GM12878 (cell line): Measurements from ENCODE around the gene CCDC80. TPM values are rescaled to one million over a fixed set of nuclear protein-coding genes. Genes with fewer than 3 reads are reported as not detected.

Experiments used
- ATAC-seq: fragments of 200-7000 bp; cut with Tn5 transposase; 3 replicates; pipeline ENCODE4 v1.9.1; 2020; ENCODE audit warnings: mild to moderate bottlenecking, moderate library complexity
- BruUV-seq: library from RNA; stranded (reverse); fragments of 400-500 nt; replicated peaks from 2 replicates; lab custom pipeline; 2021; lab: Mats Ljungman, UMichigan
- CTCF ChIA-PET: fragments of 300-600 bp; sonication (Branson Sonifier 250); formaldehyde crosslinking; extraction: SDS; loops from one replicate; lab custom pipeline; 2021; ENCODE audit warnings: inconsistent platforms; lab: Yijun Ruan, JAX
- POLR2A ChIA-PET: fragments of 350-600 bp; formaldehyde crosslinking; extraction: SDS; loops from one replicate; lab custom pipeline; 2021; ENCODE audit warnings: inconsistent platforms; lab: Charles Lee
- RAD21 ChIA-PET: fragments of 300-600 bp; sonication (Branson Sonifier 250); formaldehyde crosslinking; loops from one replicate; lab custom pipeline; 2023; ENCODE audit warnings: antibody characterized with exemption; ENCODE audit not compliant: unreplicated experiment; lab: Charles Lee
- SMC1A ChIA-PET: fragments of 300-600 bp; sonication (Branson Sonifier 250); formaldehyde crosslinking; loops from one replicate; lab custom pipeline; 2023; ENCODE audit not compliant: unreplicated experiment, uncharacterized antibody; lab: Charles Lee
- DNase-seq: peaks from one replicate; pipeline ENCODE4 v3.0.0-alpha.2; 2011; ENCODE audit warnings: low read depth, low spot score
- FAIRE-seq: peaks from 3 replicates; lab custom pipeline; 2011; peaks lifted over from hg19 to GRCh38; lab: Jason Lieb, UNC
- H2AFZ ChIP-seq: 2 replicates; pipeline ENCODE4 v1.6.0; 2011; ENCODE audit warnings: low read depth, low read length, control low read depth; ENCODE audit not compliant: control insufficient read depth
- H3K27ac ChIP-seq: 2 replicates; pipeline ENCODE4 v1.5.1; 2011; ENCODE audit warnings: control low read depth; ENCODE audit not compliant: control insufficient read depth, insufficient read depth
- H3K27me3 ChIP-seq, 2 experiments: replicated peaks in 1 of 2; 2 replicates each; pipeline versions ENCODE4 v1.6.0 to v1.6.1; 2011; ENCODE audit warnings: low read length in 1 of 2; ENCODE audit not compliant: control insufficient read depth in 2 of 2, insufficient read depth in 2 of 2
- H3K36me3 ChIP-seq, 2 experiments: 2 replicates each; pipeline ENCODE4 v1.5.1; 2011; ENCODE audit warnings: low read length in 1 of 2; ENCODE audit not compliant: control insufficient read depth in 2 of 2, insufficient read depth in 2 of 2
- H3K4me1 ChIP-seq: 2 replicates; pipeline ENCODE4 v1.6.1; 2011; ENCODE audit warnings: mild to moderate bottlenecking, low read length, moderate library complexity, mixed read lengths; ENCODE audit not compliant: control insufficient read depth, insufficient read depth
- H3K4me2 ChIP-seq: 2 replicates; pipeline ENCODE4 v1.6.0; 2011; ENCODE audit warnings: control low read depth; ENCODE audit not compliant: control insufficient read depth, insufficient read depth
- H3K4me3 ChIP-seq: fragments of 200-600 bp; sonication (generic); 2 replicates; pipeline ENCODE4 v1.5.1; 2016
- H3K79me2 ChIP-seq: 2 replicates; pipeline ENCODE4 v1.6.0; 2011; ENCODE audit warnings: low read length; ENCODE audit not compliant: control insufficient read depth, insufficient read depth
- H3K9ac ChIP-seq: 2 replicates; pipeline ENCODE4 v1.8.0; 2011; ENCODE audit warnings: low read length, control low read depth, mixed read lengths; ENCODE audit not compliant: control insufficient read depth, insufficient read depth
- H3K9me3 ChIP-seq: replicated peaks from 3 replicates; pipeline ENCODE4 v1.5.1; 2011; ENCODE audit warnings: mild to moderate bottlenecking, low read length; ENCODE audit not compliant: control insufficient read depth, insufficient read depth
- H4K20me1 ChIP-seq: 2 replicates; pipeline ENCODE4 v1.6.0; 2011; ENCODE audit not compliant: control insufficient read depth, insufficient read depth
- CEBPZ ChIP-seq: fragments of 150-350 bp; IDR thresholded peaks from 2 replicates; pipeline ENCODE4 v1.6.1; 2016; ENCODE audit warnings: low read depth, low read length
- E4F1 ChIP-seq: fragments of 450-650 bp; IDR thresholded peaks from 2 replicates; pipeline ENCODE4 v1.6.1; 2018; ENCODE audit warnings: borderline replicate concordance, mild to moderate bottlenecking; ENCODE audit not compliant: partially characterized antibody
- HDGF ChIP-seq: fragments of 450-650 bp; IDR thresholded peaks from 2 replicates; pipeline ENCODE4 v1.6.1; 2016; ENCODE audit warnings: antibody characterized with exemption
- MEF2B ChIP-seq: fragments of 450-650 bp; IDR thresholded peaks from 2 replicates; pipeline ENCODE4 v1.6.1; 2018; ENCODE audit warnings: mild to moderate bottlenecking, moderate library complexity; ENCODE audit not compliant: partially characterized antibody, poor library complexity, severe bottlenecking
- RELB ChIP-seq: fragments of 450-650 bp; IDR thresholded peaks from 2 replicates; pipeline ENCODE4 v1.6.1; 2017; ENCODE audit warnings: low read depth, mild to moderate bottlenecking, moderate library complexity
- REST ChIP-seq: IDR thresholded peaks from 2 replicates; pipeline ENCODE4 v1.6.1; 2012; ENCODE audit warnings: mild to moderate bottlenecking, low read depth, low read length
- SMAD5 ChIP-seq: IDR thresholded peaks from 2 replicates; pipeline ENCODE4 v1.6.1; 2016; ENCODE audit warnings: antibody characterized with exemption, low read depth
- ZBTB11 ChIP-seq: fragments of 450-650 bp; formaldehyde crosslinking; IDR thresholded peaks from 2 replicates; pipeline ENCODE4 v1.5.0; 2022; ENCODE audit warnings: mild to moderate bottlenecking, missing genetic modification characterization
- WGBS: methylation state at CpG from one replicate; pipeline ENCODE4 v1.1.6; 2016; ENCODE audit warnings: low lambda C conversion rate; ENCODE audit not compliant: insufficient replicate concordance, insufficient coverage; ENCODE audit errors: missing lambda C conversion rate; 5-methylcytosine and 5-hydroxymethylcytosine counted together
- in situ Hi-C: fragments of 300-500 bp; cut with MboI; formaldehyde crosslinking; loops from 9 replicates; pipeline ENCODE4 v1.14.3; 2018; ENCODE audit warnings: mixed read lengths
- intact Hi-C: fragments of 100-400 bp; cut with micrococcal nuclease; formaldehyde crosslinking; loops from one replicate; pipeline ENCODE4 v1.14.2; 2022; ENCODE audit not compliant: unreplicated experiment
- polyA plus RNA-seq, 11 experiments: library from polyadenylated mRNA; depleted of rRNA in 4 of 11; unstranded in 6 of 11; stranded (reverse) in 5 of 11; fragments of >200 nt; fragmentation: Nextera tagmentation in 4 of 11; fragmentation: Illumina TruSeq in 1 of 11; extraction: Ambion mirVana in 4 of 11; extraction: Trizol in 1 of 11; gene quantifications; 1 replicate in 1 of 11; 2 replicates in 10 of 11; pipeline versions ENCODE4 v1.2.1 to v1.2.3, GENCODE V29; 2011 to 2016; ENCODE audit warnings: inconsistent platforms in 2 of 11, missing spikeins in 2 of 11, low read depth in 1 of 11
- total RNA-seq, 4 experiments: library from RNA; depleted of rRNA in 3 of 4; stranded (reverse); fragments of >200 nt in 3 of 4; fragmentation: Illumina TruSeq in 1 of 4; extraction: Trizol in 1 of 4; gene quantifications; 2 replicates each; pipeline versions ENCODE4 v1.2.1 to v1.2.3, GENCODE V29; 2013 to 2021

Gene CCDC80
- total and polyA plus RNA-seq, 10 of the 15 experiments (the other 5 are each of a cell fraction or from before 2014, with no cell fraction given): 0.01 to 0.59 (median 0.21) TPM; not detected in 5

GRCh38 chr3:112651071-112651470 is 10.1 kb upstream of the CCDC80 start:
- no peak overlapping the region for H3K9ac ChIP-seq
- no peaks in the 10 kb centered on the region for H3K9me3 ChIP-seq
- intact Hi-C loops (no loop called here), in situ Hi-C loops (no loop called here)
- H3K4me3 ChIP-seq: no peak overlapping the region
- H3K4me1 ChIP-seq: no peaks in the 10 kb centered on the region
- CTCF ChIA-PET: interaction anchor here (1.0 to 5.6 kb wide), 3 partner anchors 9 to 637 kb away, joined by 4 to 28 read pairs (median 8); partner anchors contain the start of gene CCDC80
- no peaks in the 10 kb centered on the region for H3K79me2 ChIP-seq
- no peak overlapping the region for H3K27ac ChIP-seq
- H3K36me3 ChIP-seq: no peaks in the 10 kb centered on the region
- no peaks in the 10 kb centered on the region for H4K20me1 ChIP-seq
- FAIRE-seq: no peak
- DNase-seq: no peak
- H3K4me2 ChIP-seq: no peak overlapping the region
- BruUV-seq: no TSS peak
- RAD21 ChIA-PET: interaction anchor here (1.2 kb wide), 1 partner anchor 9 kb away, joined by 3 read pairs; no protein-coding TSS in a partner anchor
- WGBS: 85% methylated on average over 3 of the region's 3 CpGs
- H2AFZ ChIP-seq: no peak overlapping the region
- H3K27me3 ChIP-seq: peaks cover 0 to 4% of the 10 kb centered on the region in 2 experiments; a peak in 2 of 4 replicates
- POLR2A ChIA-PET: no interaction called here
- no peak for ATAC-seq
- SMC1A ChIA-PET: interaction anchor here (1.5 kb wide), 1 partner anchor 163 kb away, joined by 4 read pairs; no protein-coding TSS in a partner anchor
- no peak for TF ChIP-seq HDGF
- TF ChIP-seq ZBTB11 (CRISPR knock-in tag): no peak
- no peak for TF ChIP-seq RELB
- no peak for TF ChIP-seq REST
- no peak for TF ChIP-seq CEBPZ
- no peak for TF ChIP-seq MEF2B
- TF ChIP-seq E4F1: no peak
- no peak for TF ChIP-seq SMAD5
